Measurements from ENCODE around the gene FAM20C.
"Not testable (repeated sequence)": the region's sequence is repeated elsewhere in the genome, so short reads cannot be mapped to it uniquely, and the experiment has no call there.

Gene FAM20C

GRCh38 chr7:262631-263311, 70.4 kb downstream of the FAM20C start:
- H3K4me2 ChIP-seq, result peak overlapping the region; percentile 26; the same call in 1 of the 2 replicates
- not testable (repeated sequence) for H3K27ac ChIP-seq; H3K4me3 ChIP-seq (IDR thresholded peaks at IDR 0.05; ENCODE audit: insufficient read depth, low read depth, low read length); H3K4me1 ChIP-seq (ENCODE audit: low read depth, poor library complexity, severe bottlenecking); H3K36me3 ChIP-seq (ENCODE audit: insufficient read depth); H3K9ac ChIP-seq; H4K20me1 ChIP-seq (ENCODE audit: insufficient read depth); H3K79me2 ChIP-seq (ENCODE audit: insufficient read depth, low read depth)
- TF ChIP-seq CTCF (conservative IDR thresholded peaks at IDR 0.05; ENCODE audit: low read depth, low read length), result peak; percentile 82
- peaks cover 14% of the 10 kb centered on the region for H3K27me3 ChIP-seq (ENCODE audit: insufficient read depth, low read depth)
- 0 out of 2 replicates have a peak overlapping the region, but pooled peaks have one; percentile 40 for H2AFZ ChIP-seq (ENCODE audit: low read depth)

GRCh38 chr7:263483-264351, 71.3 kb downstream of the FAM20C start:
- not testable (repeated sequence) for H3K9ac ChIP-seq; H3K36me3 ChIP-seq (ENCODE audit: insufficient read depth); H3K4me2 ChIP-seq; H3K79me2 ChIP-seq (ENCODE audit: insufficient read depth, low read depth); H3K4me1 ChIP-seq (ENCODE audit: low read depth, poor library complexity, severe bottlenecking); H3K4me3 ChIP-seq (IDR thresholded peaks at IDR 0.05; ENCODE audit: insufficient read depth, low read depth, low read length); H4K20me1 ChIP-seq (ENCODE audit: insufficient read depth); H3K27ac ChIP-seq
- TF ChIP-seq CTCF (conservative IDR thresholded peaks at IDR 0.05; ENCODE audit: low read depth, low read length), result peak; percentile 77
- Histone ChIP-seq H2AFZ (ENCODE audit: low read depth) (peak overlapping the region; percentile 49; the same call in 1 of the 2 replicates), H3K27me3 (ENCODE audit: insufficient read depth, low read depth) (peaks cover 21% of the 10 kb centered on the region)

GRCh38 chr7:264541-265191, 72.3 kb downstream of the FAM20C start:
- Histone ChIP-seq H3K79me2 (ENCODE audit: insufficient read depth, low read depth) (no peaks in the 10 kb centered on the region), H3K4me3 (IDR thresholded peaks at IDR 0.05; ENCODE audit: insufficient read depth, low read depth, low read length) (no peak overlapping the region), H3K9ac (no peak overlapping the region), H3K36me3 (ENCODE audit: insufficient read depth) (no peaks in the 10 kb centered on the region), H3K27me3 (ENCODE audit: insufficient read depth, low read depth) (peaks cover 22% of the 10 kb centered on the region), H3K4me1 (ENCODE audit: low read depth, poor library complexity, severe bottlenecking) (no peaks in the 10 kb centered on the region), H3K4me2 (no peak overlapping the region), H4K20me1 (ENCODE audit: insufficient read depth) (no peaks in the 10 kb centered on the region), H2AFZ (ENCODE audit: low read depth) (peak overlapping the region; percentile 49; the same call in 1 of the 2 replicates), H3K27ac (no peak overlapping the region)
- no peak for TF ChIP-seq CTCF (conservative IDR thresholded peaks at IDR 0.05; ENCODE audit: low read depth, low read length)

GRCh38 chr7:265192-265997, 73.0 kb downstream of the FAM20C start:
- Histone ChIP-seq H3K79me2 (ENCODE audit: insufficient read depth, low read depth) (no peaks in the 10 kb centered on the region), H4K20me1 (ENCODE audit: insufficient read depth) (no peaks in the 10 kb centered on the region), H3K27ac (no peak overlapping the region), H3K27me3 (ENCODE audit: insufficient read depth, low read depth) (peaks cover 15% of the 10 kb centered on the region), H3K4me1 (ENCODE audit: low read depth, poor library complexity, severe bottlenecking) (no peaks in the 10 kb centered on the region), H2AFZ (ENCODE audit: low read depth) (no peak overlapping the region), H3K4me2 (no peak overlapping the region), H3K4me3 (IDR thresholded peaks at IDR 0.05; ENCODE audit: insufficient read depth, low read depth, low read length) (no peak overlapping the region), H3K9ac (no peak overlapping the region), H3K36me3 (ENCODE audit: insufficient read depth) (no peaks in the 10 kb centered on the region)
- TF ChIP-seq CTCF (conservative IDR thresholded peaks at IDR 0.05; ENCODE audit: low read depth, low read length), result no peak

Data from KMS-11 (cell line).